NCI-H187 treated with DMSO at 0.1 percent for 48 hours (cell line): Measurements from ENCODE around the gene MAPK8IP2.

Experiments
- DNase-seq: peaks from one replicate; lab custom pipeline; 2025; lab: John Stamatoyannopoulos, UW

Gene MAPK8IP2

GRCh38 chr22:50575426-50575941 lies 25.1 kb upstream of the MAPK8IP2 start:
- DNase-seq = no peak

- DNase-seq = no peak
Observed at GRCh38 chr22:50576070-50576469, 24.5 kb upstream of the MAPK8IP2 start.

DNA sequence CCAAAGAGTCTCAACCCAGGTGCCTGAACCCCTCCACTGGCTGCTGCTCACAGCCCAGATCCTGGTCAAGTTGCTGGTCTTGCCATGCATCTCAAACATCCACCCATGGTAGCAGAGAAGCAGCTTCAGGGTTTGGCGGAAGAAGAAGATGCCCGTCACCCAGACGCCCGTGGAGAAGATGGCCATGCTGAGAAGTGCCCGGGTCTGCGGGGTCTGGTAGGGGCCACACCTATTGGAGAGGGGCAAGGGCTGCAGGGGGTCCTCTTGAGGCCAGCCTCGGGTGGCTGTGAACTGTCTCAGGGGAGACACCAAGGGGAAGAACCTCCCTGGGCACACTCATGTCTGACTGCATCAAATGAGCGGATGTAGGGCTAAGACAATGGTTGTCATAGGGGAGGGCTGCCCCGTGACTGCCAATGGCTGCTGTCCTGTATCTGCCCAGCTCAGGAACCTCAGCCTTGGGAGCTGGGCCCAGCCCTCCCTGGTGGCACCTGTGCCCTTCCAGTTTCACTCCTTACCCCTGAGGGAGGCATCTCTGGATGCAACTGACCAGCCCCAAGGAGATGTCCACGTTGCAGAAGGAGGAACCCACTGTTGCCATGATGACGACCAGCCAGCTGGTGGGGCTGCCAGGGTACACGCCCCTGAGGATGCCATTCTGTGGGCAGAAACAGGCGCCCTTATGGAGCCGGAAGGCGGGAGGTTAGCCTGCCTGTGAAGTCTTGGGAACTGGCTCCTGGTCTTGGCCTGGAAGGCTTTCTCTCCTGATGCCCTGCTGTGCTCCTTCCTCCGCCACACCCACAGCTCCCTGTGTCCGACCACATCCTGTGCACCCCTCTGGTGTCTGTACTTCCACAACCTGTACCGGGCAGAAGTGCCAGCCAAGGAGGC lies 23.5 kb upstream of the MAPK8IP2 start:
- DNase-seq = no peak

DNA sequence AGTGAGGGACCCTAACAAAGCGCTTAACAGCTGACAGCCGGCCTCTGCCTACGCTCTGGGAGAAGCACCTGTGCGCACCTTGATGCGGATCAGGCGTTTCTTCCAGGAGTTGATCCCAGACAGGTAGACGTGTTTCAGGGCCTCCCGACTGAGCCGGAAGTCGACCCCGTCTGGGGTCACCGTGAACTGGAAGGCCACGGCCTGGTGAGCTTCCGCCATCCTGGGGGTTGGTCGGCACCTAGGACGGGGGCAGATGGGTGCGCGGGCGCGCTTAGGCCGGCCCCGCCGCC lies 23.0 kb upstream of the MAPK8IP2 start:
- DNase-seq = no peak

DNA sequence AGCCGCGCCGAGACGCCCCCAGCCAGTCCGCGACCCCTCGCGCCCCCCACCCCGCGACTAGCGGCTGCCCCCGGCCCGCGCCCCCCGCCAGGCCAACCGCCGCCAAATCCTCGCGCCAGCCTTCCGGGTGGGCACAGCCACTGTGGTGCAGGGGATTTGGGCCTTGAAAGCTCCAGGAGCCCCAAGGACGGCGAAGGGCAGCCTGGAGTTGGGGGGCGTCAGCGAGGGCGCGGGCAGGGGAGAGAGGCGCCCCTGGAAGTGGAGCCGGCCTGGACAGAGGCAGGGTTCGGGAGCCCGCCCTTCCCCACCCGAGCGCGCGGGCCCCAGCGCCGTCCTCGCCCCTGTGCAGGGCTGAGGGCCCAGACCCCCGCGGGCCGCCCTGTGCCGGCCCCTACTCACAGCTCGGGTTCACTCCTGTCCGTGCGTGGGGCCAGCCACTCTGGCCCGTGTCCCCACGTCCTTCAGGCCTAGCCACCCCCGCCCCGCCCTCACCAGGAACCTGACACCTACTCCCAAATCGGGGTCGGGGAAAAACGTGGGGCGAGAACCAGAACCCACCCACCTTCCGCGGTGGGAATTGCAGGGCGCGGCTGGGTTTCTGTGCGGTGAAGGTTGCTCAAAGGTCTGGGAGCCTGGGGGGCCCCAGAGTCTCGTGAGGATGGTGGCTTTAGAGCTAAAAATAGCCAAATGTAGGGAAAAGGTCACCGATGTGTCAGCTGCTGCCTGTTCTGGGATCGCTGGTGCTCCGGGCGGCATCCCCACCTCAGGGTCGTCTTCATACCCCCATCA lies 22.4 kb upstream of the MAPK8IP2 start, which contains the start of gene CPT1B:
Gene CPT1B (minus strand): TSS at position 441 of the 789 bp plus-strand sequence. CDS start 512 bp downstream, outside the sequence.
- no peak for DNase-seq

DNA sequence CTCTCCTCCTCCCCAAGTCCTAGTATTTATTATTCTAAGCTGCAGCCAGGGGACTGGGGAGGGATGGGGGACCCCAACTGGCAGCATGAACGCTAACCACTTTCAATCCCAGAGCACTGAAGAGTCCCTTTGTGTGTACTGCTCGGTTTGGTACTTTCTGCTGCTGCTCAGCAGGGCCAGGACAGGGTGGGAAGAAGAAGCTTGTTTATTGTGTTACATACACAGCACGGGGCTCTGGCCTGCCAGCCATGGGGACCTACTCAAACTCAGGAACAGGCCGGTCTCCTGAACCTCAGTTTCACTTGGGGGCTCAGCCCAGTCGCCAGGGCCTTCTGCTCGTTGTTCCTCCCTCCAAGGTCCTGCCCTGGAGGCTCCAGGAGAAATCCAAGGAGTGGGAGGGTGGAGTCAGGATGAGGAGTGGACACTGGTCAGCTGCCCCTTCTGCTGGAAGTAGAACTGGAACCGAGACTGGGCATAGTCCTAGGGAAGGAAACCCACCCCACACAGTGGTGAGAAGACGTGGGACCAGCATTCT lies 21.8 kb upstream of the MAPK8IP2 start:
- no peak for DNase-seq

DNA sequence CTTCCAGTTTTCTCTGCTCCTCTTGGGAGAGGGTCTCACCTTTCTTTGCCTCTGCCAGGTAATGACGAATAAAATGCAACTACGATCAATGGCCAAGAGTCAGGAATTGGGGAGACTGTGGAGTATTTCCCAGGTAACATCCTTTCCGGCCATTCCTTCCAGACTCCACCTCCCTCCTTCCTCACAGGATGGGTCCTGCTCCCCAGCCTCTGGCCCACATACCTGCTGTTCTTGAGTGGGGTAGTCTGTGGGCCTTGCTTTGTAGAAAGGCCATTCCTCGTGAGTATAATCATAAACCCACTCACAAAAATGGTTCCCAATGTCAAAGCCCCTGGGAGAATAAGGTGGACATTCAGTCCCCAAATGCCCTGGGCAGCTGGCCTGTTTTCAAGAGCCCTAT lies 20.8 kb upstream of the MAPK8IP2 start:
- no peak for DNase-seq

DNA sequence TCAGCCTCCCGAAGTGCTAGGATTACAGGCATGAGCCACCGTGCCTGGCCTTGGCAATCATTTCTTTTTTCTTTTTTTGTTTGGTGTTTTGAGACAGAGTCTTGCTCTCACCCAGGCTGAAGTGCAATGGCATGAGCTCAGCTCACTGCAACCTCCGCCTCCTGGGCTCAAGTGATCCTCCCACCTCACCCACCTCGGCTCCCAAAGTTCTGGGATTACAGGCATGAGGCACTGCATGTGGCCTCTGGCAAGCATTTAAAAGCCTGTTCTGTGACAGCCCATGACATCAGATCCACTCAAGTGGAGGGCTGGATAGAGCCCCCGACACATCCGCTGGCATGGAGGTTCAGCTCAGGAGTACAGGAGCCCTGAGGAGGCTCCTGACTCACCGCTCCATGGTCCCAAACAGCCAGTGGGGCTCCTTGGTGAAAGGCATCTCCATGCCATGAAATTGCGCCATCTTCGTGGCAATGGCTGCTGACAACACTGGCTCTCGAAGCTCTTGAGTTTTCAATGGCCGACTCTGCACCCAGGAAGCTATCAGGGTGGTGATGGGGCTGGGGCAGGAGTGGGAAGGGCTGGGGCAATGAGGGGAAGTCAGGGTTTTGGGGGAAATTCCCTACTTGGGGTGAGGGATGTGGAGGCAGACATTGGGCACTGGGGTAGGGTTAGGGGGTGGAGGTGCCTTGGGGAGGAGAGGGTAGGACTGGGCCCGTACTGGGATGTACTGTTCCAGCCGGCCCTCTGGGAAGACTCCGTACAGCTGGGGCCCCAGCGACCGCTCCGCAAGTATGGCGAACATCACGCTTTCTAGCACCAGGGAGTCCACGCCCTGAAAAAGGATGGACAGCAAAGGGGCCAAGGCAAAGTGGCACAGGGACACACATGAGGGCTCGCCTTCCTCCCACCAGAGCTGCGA lies 19.3 kb upstream of the MAPK8IP2 start:
- no peak for DNase-seq

DNA sequence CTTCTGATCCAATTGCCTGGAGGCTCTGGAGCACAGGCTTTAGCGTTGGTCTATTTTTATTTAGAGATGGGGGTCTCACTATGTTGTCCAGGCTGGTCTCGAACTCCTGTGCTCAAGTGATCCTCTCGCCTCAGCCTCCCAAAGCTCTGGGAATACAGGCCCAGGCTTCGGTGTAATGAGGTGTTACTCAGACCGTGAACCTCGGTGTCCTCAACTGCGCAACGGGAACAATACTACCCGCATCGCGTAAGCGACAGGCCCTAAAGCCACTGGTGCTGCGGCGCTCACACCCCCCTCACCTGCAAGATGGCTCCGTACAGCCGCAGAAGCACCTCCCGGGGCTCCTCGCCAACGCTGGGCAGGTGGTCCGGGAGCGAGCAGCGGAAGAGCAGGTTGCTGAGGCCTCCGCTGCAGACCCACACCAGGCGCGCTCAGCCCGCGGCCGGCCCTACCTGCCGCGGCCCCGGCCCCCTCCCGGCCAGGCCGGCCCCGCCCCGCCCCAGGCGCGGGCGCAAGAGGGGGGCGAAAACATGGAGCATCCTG lies 18.6 kb upstream of the MAPK8IP2 start:
- DNase-seq = no peak

DNA sequence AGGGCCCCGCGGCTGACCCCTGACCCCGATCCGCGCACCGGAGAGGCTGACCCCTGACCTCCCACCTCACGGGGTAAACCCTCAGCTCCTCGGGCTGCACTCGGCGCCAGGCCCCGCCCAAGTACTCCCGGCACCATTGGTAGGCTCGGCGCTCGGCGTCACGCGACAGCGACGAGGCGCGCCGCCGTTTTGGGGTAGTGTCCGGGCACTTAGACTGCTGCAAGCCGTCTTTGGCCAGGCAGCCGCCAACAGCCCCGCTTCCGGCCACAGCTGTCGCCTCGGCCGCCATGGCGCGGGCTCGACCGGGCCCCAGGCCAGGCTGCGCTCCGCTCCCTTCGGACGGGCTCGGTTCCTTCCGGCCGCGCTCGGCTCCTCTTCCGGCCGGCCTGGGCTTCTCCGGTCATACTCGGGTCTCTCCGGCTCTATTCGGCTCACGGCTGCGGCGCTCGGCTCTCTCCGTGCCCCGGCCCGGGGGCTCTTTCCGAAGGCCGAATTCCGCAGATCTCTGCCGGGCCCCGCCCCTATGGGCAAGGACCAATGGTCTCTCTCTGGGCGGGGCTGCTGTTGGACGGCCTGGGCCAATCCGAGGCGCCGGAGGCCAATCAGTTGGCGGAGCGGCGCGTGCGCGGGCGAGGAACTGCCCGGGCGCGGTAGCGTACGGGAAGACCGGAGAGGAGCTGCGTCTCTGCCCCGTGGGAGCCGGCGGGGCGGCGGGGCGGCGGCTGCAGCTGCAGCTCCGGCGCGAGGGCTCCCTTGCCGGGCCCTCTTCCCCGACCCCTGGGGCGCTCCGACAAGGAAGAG lies 17.9 kb upstream of the MAPK8IP2 start, which contains the start of gene CHKB:
Gene CHKB (minus strand): TSS at position 357 of the 801 bp plus-strand sequence. CDS start 68 bp downstream, at position 289.
- DNase-seq = peak; percentile 12

- no peak for DNase-seq
Observed at GRCh38 chr22:50583294-50583861, 17.2 kb upstream of the MAPK8IP2 start.

DNA sequence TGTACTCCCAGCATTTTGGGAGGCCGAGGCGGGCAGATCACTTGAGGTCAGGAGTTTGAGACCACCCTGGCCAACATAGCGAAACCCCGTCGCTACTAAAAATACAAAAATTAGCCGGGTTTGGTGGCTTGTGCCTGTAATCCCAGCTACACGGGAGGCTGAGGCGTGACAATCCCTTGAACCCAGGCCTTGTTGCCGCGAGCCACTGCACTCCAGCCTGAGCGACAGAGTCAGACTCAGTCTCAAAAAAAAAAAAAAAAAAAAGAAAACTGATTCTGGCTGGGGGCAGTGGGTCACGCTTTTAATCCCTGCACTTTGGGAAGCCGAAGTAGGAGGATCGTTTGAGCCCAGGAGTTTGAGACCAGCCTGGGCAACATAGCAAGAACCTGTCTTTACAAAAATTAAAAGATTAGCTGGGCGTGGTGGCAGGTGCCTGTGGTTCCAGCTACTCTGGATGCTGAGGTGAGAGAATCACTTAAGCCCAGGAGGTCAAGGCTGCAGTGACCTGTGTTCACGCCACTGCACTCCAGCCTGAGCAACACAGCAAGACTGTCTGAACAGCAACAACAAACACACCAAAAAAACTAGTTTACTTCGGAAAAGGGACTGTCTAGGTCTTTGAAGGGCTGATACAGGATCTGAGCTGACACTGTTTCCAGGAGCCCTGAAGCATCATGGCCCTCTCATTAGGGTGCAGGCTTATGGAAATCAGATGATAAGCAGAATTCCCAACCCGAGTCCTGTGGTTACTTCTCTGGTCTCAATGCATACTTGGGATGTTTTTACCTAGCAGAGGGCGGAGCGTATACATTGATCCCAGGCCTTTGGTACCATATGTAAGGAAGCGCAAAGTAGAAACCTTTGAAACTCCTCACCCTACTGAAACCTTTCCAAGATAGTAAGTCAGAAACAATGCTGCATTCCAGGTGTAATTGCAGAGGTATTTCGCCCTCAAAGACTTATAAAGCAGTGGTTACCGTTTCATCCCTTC lies 16.2 kb upstream of the MAPK8IP2 start:
- DNase-seq = no peak

GRCh38 chr22:50585238-50585637 lies 15.4 kb upstream of the MAPK8IP2 start:
- no peak for DNase-seq

GRCh38 chr22:50585781-50586180 lies 14.8 kb upstream of the MAPK8IP2 start:
- no peak for DNase-seq

DNA sequence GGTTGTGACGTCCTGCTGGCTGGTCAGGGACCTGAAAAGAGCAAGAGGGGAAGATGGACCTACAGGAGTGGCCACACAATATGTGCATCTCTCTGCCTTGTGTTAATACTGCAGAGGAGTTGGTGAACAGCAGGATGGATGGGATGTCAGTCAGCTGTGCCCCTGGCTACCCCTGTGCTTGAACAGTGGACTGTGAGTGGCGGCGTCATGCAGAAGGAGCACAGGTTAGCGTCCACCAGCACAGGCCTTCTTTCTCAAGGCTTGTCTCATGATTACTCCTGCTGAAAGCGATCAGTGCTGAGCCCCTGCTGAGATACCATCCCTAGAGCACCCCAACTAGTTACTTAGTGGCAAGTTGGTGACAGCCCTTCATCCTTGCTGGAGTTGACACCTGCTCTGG lies 14.2 kb upstream of the MAPK8IP2 start:
- no peak for DNase-seq

DNA sequence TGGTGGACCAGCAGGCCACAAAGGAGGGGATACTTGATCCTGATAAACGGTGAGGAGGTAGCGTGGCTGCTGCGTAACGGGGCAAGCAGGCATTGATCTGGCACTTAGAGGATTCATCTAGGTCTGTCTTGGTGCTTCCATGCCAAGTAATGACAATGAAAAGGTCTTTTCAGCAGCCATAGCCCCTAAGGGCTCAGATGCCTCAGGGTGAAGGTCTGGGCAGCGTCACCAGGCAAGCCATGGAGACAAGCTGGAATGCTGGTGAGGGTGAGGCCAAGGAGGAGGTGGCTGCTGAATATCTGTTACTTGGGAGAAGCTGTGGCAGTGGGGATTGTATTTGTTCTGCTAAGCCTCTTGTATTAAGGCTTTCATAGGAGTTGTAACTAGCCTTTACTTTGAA lies 13.2 kb upstream of the MAPK8IP2 start:
- no peak for DNase-seq

GRCh38 chr22:50595189-50595588 lies 5.4 kb upstream of the MAPK8IP2 start:
- no peak for DNase-seq

- no peak for DNase-seq
Observed at GRCh38 chr22:50597097-50597496, 3.5 kb upstream of the MAPK8IP2 start.
